Liver (tissue), 9 donors: ENCODE data around the gene SORL1. TPM values are rescaled to one million over a fixed set of nuclear protein-coding genes. Genes with fewer than 3 reads are reported as not detected.
A peak's percentile ranks its signal among the peaks of the same experiment; 100 is the strongest.

Source experiments
- DNase-seq: peaks from one replicate; pipeline ENCODE4 v3.0.0-alpha.2; 2017; ENCODE audit warnings: low spot score
- H3K27ac ChIP-seq, 2 donors: one replicate each; pipeline ENCODE4 v1.7.0; 2013; ENCODE audit warnings: inconsistent platforms in 2 of 2, low read length in 2 of 2, control low read depth in 1 of 2, low read depth in 1 of 2, mild to moderate bottlenecking in 1 of 2
- H3K27me3 ChIP-seq, 4 donors: one replicate each; pipeline versions ENCODE4 v1.6.1 to v1.7.0; 2013; ENCODE audit warnings: low read length in 3 of 4, inconsistent platforms in 1 of 4, mild to moderate bottlenecking in 1 of 4, moderate library complexity in 1 of 4; ENCODE audit not compliant: control insufficient read depth in 4 of 4, insufficient read depth in 4 of 4
- H3K36me3 ChIP-seq, 4 donors: one replicate each; pipeline versions ENCODE4 v1.6.1 to v1.7.0; 2013; ENCODE audit warnings: low read length in 3 of 4, mild to moderate bottlenecking in 3 of 4, low read depth in 1 of 4, moderate library complexity in 1 of 4; ENCODE audit not compliant: control insufficient read depth in 4 of 4, insufficient read depth in 3 of 4
- H3K4me1 ChIP-seq, 4 donors: one replicate each; pipeline versions ENCODE4 v1.6.1 to v1.7.0; 2013; ENCODE audit warnings: low read length in 3 of 4, mild to moderate bottlenecking in 3 of 4, moderate library complexity in 1 of 4; ENCODE audit not compliant: control insufficient read depth in 4 of 4, insufficient read depth in 4 of 4
- H3K4me3 ChIP-seq, 3 donors: one replicate each; pipeline versions ENCODE4 v1.6.1 to v1.7.0; 2013; ENCODE audit warnings: low read length in 3 of 3, control low read depth in 1 of 3, low read depth in 1 of 3, mild to moderate bottlenecking in 1 of 3
- H3K9ac ChIP-seq, 2 donors: one replicate each; pipeline ENCODE4 v1.7.0; 2013; ENCODE audit warnings: low read length in 2 of 2, mild to moderate bottlenecking in 2 of 2, moderate library complexity in 2 of 2, control low read depth in 1 of 2, low read depth in 1 of 2
- H3K9me3 ChIP-seq, 4 donors: one replicate each; pipeline versions ENCODE4 v1.6.1 to v1.7.0; 2013; ENCODE audit warnings: low read length in 3 of 4; ENCODE audit not compliant: control insufficient read depth in 4 of 4
- CTCF ChIP-seq: fragments of 150-350 bp; IDR thresholded peaks from 2 replicates; pipeline ENCODE4 v1.5.1; 2017; ENCODE audit warnings: improper control_type of control experiment, low read depth, low read length; ENCODE audit not compliant: missing input control
- EGR1 ChIP-seq, 2 donors: IDR thresholded peaks; 2 replicates each; pipeline ENCODE4 v1.6.1; 2016 to 2018; ENCODE audit warnings: antibody characterized with exemption in 2 of 2, low read depth in 2 of 2
- FOXA1 ChIP-seq: IDR thresholded peaks from 2 replicates; pipeline ENCODE4 v1.6.1; 2016; ENCODE audit warnings: antibody characterized with exemption
- FOXA2 ChIP-seq: IDR thresholded peaks from 2 replicates; pipeline ENCODE4 v1.6.1; 2016; ENCODE audit warnings: antibody characterized with exemption
- GABPA ChIP-seq, 2 donors: IDR thresholded peaks in 1 of 2; conservative IDR thresholded peaks in 1 of 2; 2 replicates each; pipeline ENCODE4 v1.6.1; 2016; ENCODE audit warnings: antibody characterized with exemption in 2 of 2, mild to moderate bottlenecking in 1 of 2, moderate library complexity in 1 of 2
- HNF4A ChIP-seq, 2 donors: conservative IDR thresholded peaks; 2 replicates each; pipeline ENCODE4 v1.6.1; 2016; ENCODE audit warnings: antibody characterized with exemption in 2 of 2, mild to moderate bottlenecking in 2 of 2
- HNF4G ChIP-seq: IDR thresholded peaks from 2 replicates; pipeline ENCODE4 v1.6.1; 2016; ENCODE audit warnings: antibody characterized with exemption
- JUND ChIP-seq, 2 donors: IDR thresholded peaks; 2 replicates each; pipeline ENCODE4 v1.6.1; 2016; ENCODE audit warnings: antibody characterized with exemption in 2 of 2
- NR2F2 ChIP-seq: IDR thresholded peaks from 2 replicates; pipeline ENCODE4 v1.6.1; 2016; ENCODE audit warnings: antibody characterized with exemption
- RAD21 ChIP-seq, 2 donors: IDR thresholded peaks; 2 replicates each; pipeline ENCODE4 v1.6.1; 2016; ENCODE audit warnings: antibody characterized with exemption in 2 of 2, mild to moderate bottlenecking in 2 of 2
- REST ChIP-seq: IDR thresholded peaks from 2 replicates; pipeline ENCODE4 v1.6.1; 2016; ENCODE audit warnings: antibody characterized with exemption, mild to moderate bottlenecking
- RXRA ChIP-seq, 2 donors: IDR thresholded peaks; 2 replicates each; pipeline ENCODE4 v1.6.1; 2017 to 2018; ENCODE audit warnings: antibody characterized with exemption in 2 of 2, mild to moderate bottlenecking in 1 of 2
- SP1 ChIP-seq: IDR thresholded peaks from 2 replicates; pipeline ENCODE4 v1.6.1; 2018; ENCODE audit warnings: antibody characterized with exemption, mild to moderate bottlenecking
- TAF1 ChIP-seq: conservative IDR thresholded peaks from 2 replicates; pipeline ENCODE4 v1.6.1; 2016; ENCODE audit warnings: antibody characterized with exemption, mild to moderate bottlenecking
- YY1 ChIP-seq: IDR thresholded peaks from 2 replicates; pipeline ENCODE4 v1.6.1; 2016; ENCODE audit warnings: antibody characterized with exemption, mild to moderate bottlenecking
- ZBTB33 ChIP-seq: IDR thresholded peaks from 2 replicates; pipeline ENCODE4 v1.6.1; 2016; ENCODE audit warnings: antibody characterized with exemption
- WGBS: extraction: QIAGEN DNeasy Blood & Tissue Kit; methylation state at CpG from one replicate; pipeline ENCODE4 v1.1.7; 2013; 5-methylcytosine and 5-hydroxymethylcytosine counted together
- polyA plus RNA-seq, 2 donors: library from polyadenylated mRNA; stranded (reverse) in 1 of 2; unstranded in 1 of 2; fragments of 200-250 nt in 1 of 2; fragments of >200 nt in 1 of 2; fragmentation: Nextera tagmentation in 1 of 2; extraction: Ambion mirVana in 1 of 2; gene quantifications; one replicate each; pipeline versions ENCODE4 v1.2.1 to v1.2.3, GENCODE V29; 2013 to 2015
- total RNA-seq, 2 donors: library from RNA; depleted of rRNA; stranded (reverse); fragments of >200 nt; gene quantifications; one replicate each; pipeline ENCODE4 v1.2.3, GENCODE V29; 2014
- TF ChIP-seq, protein P1 (sequence below): IDR thresholded peaks from 2 replicates; pipeline ENCODE4 v1.6.1; 2016; ENCODE audit warnings: antibody characterized with exemption
- TF ChIP-seq, protein P2 (sequence below): IDR thresholded peaks from 2 replicates; pipeline ENCODE4 v1.6.1; 2016; ENCODE audit warnings: antibody characterized with exemption
- donor health status: healthy.
- donor health status: healthy.
- donor health status: healthy.
- donor health status: healthy.
- donor health status: healthy.

Gene SORL1
- total and polyA plus RNA-seq, 4 donors: 14.6 to 124 (median 25.4) TPM

DNA sequence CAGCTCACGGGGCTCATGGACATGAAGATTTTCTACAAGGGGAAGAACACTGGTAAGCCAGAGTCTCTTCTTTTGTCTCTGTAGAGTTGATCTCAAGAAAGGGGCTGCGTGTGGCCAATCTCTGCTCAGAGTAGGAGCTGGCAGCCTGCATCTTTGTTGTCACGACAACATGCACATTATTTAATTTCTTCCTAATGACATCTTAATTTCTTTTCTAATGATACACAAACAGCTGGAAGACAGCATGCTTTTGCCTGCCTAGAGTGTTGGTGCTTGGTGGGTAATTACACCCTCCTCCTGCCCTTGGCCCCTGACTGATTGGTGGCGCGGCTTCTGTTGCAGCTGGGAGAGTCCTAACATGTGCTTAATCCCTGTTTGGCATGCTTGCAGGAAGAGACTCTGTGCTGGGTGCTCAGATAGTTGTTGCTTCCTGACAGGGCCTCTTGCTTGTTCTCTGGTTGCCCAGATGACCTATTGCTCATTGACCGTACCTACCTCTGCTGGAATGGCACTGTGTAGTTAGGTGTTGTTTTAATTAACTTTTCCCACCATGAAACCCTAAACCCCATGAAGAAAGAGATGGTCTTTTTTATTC, 107.6 kb downstream of the SORL1 start:
- no peak overlapping the region for H3K4me3 ChIP-seq
- peaks cover 4 to 47% (median 12%) of the 10 kb centered on the region in 4 donors for H3K4me1 ChIP-seq
- peak overlapping the region; percentile 48 to 98 for H3K27ac ChIP-seq
- TF ChIP-seq GABPA (IDR thresholded peaks at IDR 0.05 in 1 of 2, conservative IDR thresholded peaks at IDR 0.05 in 1 of 2) (no peak), HNF4A (conservative IDR thresholded peaks at IDR 0.05) (peak in 1 of 2 donors; percentile 4)
- no peaks in the 10 kb centered on the region for H3K27me3 ChIP-seq
- 87% methylated on average over 6 of the region's 6 CpGs for WGBS
- H3K9me3 ChIP-seq: no peaks in the 10 kb centered on the region
- no peak for DNase-seq
- peaks cover 4 to 39% (median 15%) of the 10 kb centered on the region in 4 donors for H3K36me3 ChIP-seq
- H3K9ac ChIP-seq: no peak overlapping the region

GRCh38 chr11:121560236-121560635, 108.1 kb downstream of the SORL1 start:
- Histone ChIP-seq H3K4me1 (peaks cover 4 to 51% (median 13%) of the 10 kb centered on the region in 4 donors), H3K27ac (peak overlapping the region; percentile 48 to 98), H3K9ac (no peak overlapping the region), H3K36me3 (peaks cover 4 to 39% (median 15%) of the 10 kb centered on the region in 4 donors), H3K4me3 (no peak overlapping the region), H3K27me3 (no peaks in the 10 kb centered on the region), H3K9me3 (no peaks in the 10 kb centered on the region)
- no peak for DNase-seq
- TF ChIP-seq, protein P1, sequence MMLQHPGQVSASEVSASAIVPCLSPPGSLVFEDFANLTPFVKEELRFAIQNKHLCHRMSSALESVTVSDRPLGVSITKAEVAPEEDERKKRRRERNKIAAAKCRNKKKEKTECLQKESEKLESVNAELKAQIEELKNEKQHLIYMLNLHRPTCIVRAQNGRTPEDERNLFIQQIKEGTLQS: no peak
- TF ChIP-seq GABPA (IDR thresholded peaks at IDR 0.05 in 1 of 2, conservative IDR thresholded peaks at IDR 0.05 in 1 of 2) (no peak), FOXA2 (no peak), YY1 (no peak), RAD21 (IDR thresholded peaks at IDR 0.05) (no peak), NR2F2 (no peak), CTCF (no peak), ZBTB33 (no peak), JUND (IDR thresholded peaks at IDR 0.05) (no peak), EGR1 (IDR thresholded peaks at IDR 0.05; ENCODE audit: low read depth in 2 of 2) (no peak), RXRA (IDR thresholded peaks at IDR 0.05) (no peak), HNF4G (no peak), TAF1 (no peak), SP1 (no peak), HNF4A (conservative IDR thresholded peaks at IDR 0.05) (no peak), FOXA1 (no peak), REST (no peak)
- TF ChIP-seq, protein P2, sequence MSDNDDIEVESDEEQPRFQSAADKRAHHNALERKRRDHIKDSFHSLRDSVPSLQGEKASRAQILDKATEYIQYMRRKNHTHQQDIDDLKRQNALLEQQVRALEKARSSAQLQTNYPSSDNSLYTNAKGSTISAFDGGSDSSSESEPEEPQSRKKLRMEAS: no peak
